GM21576 (cell line): ENCODE measurements around the gene ZNF714.
"Not testable (repeated sequence)": the region's sequence is repeated elsewhere in the genome, so short reads cannot be mapped to it uniquely, and the experiment has no call there.

Experiments used
- ATAC-seq: cut with Tn5 transposase; IDR thresholded peaks from one replicate; pipeline ENCODE4 v1.9.1; 2021; ENCODE audit warnings: mild to moderate bottlenecking, moderate library complexity; ENCODE audit not compliant: unreplicated experiment

ZNF714 gene

GRCh38 chr19:21128901-21129698 is 47.1 kb downstream of the ZNF714 start:
- ATAC-seq = no peak

DNA sequence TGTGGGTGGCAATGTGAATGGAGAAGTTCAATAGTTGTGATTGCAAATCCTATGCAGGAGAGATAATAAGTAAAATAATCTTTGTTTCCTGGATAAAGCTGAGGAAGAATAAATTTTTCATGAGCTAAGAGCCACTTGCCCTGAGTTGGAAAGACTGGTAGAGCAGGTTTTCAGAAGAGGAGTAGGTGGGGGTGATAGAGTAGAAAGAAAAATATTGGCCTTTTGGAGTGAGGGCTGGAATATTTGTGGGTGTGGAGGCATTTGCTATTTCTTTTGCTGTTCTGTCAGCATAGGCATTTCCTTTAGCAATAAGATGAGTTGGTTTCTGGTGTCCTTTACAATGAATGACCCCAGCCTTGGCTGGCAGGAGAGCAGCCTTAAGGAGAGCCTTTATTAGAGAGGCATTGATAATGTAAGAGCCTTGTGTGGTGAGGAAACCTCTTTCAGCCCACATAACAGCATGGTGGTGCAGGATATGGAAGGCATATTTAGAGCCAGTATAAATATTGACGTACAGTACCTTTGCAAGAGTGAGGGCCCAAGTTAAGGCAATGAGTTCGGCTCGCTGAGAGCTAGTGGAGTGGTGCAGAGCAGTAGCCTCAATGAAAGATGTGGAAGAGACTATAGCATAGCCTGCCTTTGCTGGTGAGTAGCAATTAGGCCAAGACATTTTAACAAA is 48.2 kb downstream of the ZNF714 start:
- ATAC-seq = no peak

DNA sequence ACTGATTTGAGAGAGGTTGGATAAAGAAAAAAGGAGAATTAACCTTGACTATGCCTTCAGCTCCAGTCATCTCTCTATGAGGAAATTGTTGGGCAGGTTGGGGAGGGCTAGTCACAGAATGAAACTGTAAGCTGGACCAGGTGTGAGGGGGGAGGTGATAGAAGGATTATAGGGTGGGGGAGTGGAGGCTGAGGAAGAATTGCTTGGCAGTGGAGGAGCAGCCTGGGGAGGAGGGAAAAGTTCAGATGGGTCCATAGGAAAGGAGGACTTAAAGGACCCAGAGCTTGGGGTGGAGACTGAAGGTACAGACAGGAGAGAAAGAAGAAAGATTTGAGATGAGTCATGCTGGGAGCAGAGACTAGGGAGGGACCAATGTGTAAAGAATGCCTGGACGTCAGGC is 51.6 kb downstream of the ZNF714 start:
- no peak for ATAC-seq

DNA sequence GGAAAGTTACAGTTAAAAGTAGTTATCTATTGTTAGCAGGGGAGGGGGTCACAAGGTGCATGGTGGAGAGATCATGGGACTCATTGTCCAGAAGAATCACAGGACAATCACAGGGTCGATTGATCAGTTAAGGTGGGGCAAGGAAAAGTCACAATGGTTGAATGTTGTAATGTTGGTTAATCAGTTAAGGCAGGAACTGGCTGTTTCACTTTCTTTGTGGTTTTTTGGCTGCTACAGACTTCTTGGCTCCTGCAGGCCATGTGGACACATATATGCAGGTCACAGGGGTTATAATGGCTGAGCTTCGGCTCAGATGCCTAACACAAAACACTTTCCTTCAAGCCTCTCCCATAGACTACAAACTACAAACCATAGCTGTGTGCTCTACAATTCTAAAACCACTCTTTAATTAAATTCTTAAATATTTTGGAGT is 52.9 kb downstream of the ZNF714 start:
- no peak for ATAC-seq

DNA sequence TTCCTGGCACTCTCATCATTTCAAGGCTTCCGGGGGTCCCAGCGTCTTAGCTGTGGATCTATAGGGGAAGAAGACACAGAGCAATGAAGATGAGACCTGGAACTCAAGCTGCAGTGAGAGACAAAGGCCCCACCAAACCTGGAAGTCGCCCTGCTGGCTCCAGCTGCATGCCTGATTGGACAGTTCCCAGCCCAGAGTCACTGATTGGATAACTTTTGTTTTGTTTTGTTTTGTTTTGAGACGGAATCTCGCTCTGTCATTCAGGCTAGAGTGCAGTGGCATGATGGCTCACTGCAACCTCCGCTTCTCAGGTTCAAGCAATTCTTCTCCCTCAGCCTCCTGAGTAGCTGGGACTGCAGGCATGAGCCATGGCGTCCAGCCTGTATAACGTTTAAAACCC is 53.4 kb downstream of the ZNF714 start:
- ATAC-seq = no peak

GRCh38 chr19:21138130-21138529 is 56.1 kb downstream of the ZNF714 start:
- no peak for ATAC-seq

- ATAC-seq = not testable (repeated sequence)
These were observed 59.0 kb downstream of the ZNF714 start for GRCh38 chr19:21141006-21141405.

- ATAC-seq = peak; percentile 99
These were observed 59.9 kb downstream of the ZNF714 start, which contains the start of gene ZNF431 for GRCh38 chr19:21141787-21142464. TSS of gene ZNF431 (plus strand) at chr19:21142040. CDS start at chr19:21142184, 144 bp downstream.

DNA sequence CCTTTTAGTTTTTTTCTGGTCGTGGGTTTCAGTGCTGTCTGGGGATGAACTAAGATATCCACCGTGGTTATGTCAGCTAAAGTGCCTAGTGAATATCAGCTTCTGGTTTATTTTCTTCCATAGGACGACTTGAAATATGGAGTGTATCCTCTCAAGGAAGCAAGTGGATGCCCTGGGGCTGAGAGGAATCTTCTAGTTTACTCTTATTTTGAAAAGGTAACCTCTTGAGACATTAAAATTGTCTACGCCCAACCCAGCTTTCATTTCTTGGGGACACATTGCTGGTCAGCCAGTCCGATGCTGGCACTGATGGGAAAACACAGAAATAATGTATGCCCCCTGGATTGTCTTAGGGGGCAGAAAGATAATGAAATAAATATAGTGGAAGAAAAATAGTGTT is 61.4 kb downstream of the ZNF714 start:
- no peak for ATAC-seq

DNA sequence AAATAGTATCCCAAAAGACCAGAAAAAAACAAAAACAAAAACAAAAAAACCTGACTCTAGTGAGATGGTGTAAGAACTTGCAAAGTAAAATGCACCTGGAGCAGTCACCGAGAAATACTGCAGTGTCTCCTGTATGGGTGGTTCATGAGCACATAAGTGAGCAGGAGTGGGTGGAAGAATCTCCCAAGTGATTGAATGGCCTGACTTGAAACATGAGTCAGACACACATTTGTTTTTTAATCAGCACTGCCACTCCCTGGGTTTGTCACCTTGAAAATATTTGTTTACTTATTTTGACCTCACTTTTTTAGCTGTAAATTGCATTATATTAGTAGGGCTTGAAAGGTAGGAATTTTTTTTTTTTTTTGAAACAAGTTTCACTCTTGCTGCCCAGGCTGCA is 61.9 kb downstream of the ZNF714 start:
- no peak for ATAC-seq

DNA sequence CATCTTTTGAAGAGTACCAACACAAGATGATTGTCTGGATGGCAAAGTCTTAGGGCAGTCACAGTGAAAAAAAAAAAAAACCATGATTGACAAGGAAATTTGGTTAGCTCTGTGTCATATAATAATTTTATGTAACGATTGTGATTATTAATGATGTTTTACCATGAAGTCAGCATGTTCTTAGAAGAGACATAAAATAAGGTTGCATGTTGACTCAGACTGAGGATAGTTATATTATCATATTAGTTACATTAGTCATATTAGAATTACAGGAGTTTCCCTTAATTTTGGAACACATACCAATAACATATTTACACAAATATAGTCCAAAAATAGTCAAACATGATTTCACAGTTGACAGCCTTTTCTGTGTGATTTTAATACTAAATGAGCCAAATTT is 65.5 kb downstream of the ZNF714 start:
- no peak for ATAC-seq

DNA sequence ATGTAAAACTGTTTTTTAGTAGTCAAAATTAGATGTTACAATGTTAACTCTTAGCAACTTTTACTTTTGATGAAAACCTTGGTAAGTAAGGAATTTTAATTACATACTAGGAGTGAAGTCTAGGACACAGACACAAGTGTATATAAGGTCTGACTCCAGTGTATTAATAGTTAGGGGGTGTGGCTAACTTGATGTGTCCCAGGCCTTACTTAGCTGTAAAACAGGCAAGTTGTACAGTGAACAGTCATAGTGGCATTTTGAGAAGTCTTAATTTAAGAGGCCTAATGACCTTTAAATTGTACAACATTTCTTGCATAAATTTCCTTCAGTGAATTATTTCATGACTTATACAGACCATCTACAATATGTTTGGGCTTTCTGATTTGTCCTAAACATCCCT is 66.7 kb downstream of the ZNF714 start:
- no peak for ATAC-seq

DNA sequence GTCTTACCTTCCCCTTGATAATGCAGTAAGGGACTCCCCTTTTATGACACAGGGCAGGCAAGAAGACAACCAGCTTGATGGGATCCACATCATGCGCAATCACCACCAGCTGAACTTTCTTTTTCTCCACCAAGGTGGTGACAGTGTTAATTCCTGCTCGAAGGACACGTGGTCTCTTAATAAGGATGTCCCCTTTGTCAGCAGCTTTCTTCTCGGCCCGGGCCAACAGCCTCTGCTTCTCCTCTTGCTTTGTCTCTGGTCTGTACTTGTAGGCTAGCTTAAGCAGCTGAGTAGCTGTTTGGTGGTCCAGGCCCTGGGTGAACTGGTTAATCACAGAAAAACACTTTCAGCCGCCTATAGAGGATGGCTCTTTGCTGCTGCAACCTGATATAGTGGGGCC is 67.9 kb downstream of the ZNF714 start:
- ATAC-seq = no peak

GRCh38 chr19:21151460-21151859 is 69.5 kb downstream of the ZNF714 start:
- ATAC-seq = no peak

DNA sequence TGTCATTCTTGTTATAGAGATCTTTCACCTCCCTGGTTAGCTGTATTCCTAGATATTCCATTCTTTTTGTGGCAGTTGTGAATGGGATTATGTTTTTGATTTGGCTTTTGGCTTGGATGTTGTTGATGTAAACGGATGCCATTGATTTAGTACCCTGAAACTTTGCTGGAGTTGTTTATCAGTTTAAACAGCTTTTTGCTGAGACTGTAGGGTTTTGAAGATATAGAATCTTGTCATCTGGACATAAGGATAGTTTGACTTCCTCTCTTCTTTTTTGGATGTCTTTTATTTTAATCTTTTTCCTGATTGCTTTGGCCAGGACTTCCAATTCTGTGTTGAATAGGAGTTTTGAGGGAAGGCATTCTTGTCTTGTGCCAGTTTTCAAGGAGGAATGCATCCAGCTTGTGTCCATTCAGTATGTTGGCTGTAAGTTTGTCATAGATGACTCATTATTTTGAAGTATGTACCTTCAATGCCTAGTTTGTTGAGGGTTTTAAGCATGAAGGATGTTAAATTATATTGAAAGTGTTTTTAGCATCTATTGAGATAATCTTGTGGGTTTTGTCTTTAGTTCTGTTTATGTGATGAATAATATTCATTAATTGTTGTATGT is 76.6 kb downstream of the ZNF714 start:
- ATAC-seq = no peak

- ATAC-seq = no peak
These were observed 82.5 kb downstream of the ZNF714 start for GRCh38 chr19:21164541-21164940.

- ATAC-seq = no peak
These were observed 84.4 kb downstream of the ZNF714 start for GRCh38 chr19:21166436-21166835.
